HepG2 (cell line): ENCODE data around the gene TMOD2. TPM values are rescaled to one million over a fixed set of nuclear protein-coding genes. Genes with fewer than 3 reads are reported as not detected.

Experiments used
- ATAC-seq: fragments of 200-7000 bp; cut with Tn5 transposase; 3 replicates; pipeline ENCODE4 v1.9.1; 2020; ENCODE audit warnings: mild to moderate bottlenecking, moderate library complexity
- BruUV-seq: library from RNA; stranded (reverse); fragments of 400-500 nt; replicated peaks from 2 replicates; lab custom pipeline; 2021; lab: Mats Ljungman, UMichigan
- CTCF ChIA-PET: fragments of 300-600 bp; formaldehyde crosslinking; extraction: SDS; loops from one replicate; lab custom pipeline; 2021; ENCODE audit warnings: low total read pairs, inconsistent platforms, low intra/inter-chr PET ratio; lab: Yijun Ruan, JAX
- POLR2A ChIA-PET: fragments of 350-600 bp; sonication (Branson Sonifier 250); formaldehyde crosslinking; loops from one replicate; lab custom pipeline; 2020; ENCODE audit warnings: antibody characterized with exemption, inconsistent platforms; lab: Yijun Ruan, JAX
- DNase-seq: peaks from one replicate; pipeline ENCODE4 v3.0.0-alpha.2; 2015; ENCODE audit warnings: low spot score
- FAIRE-seq: peaks from 3 replicates; lab custom pipeline; 2011; peaks lifted over from hg19 to GRCh38; lab: Jason Lieb, UNC
- H2AFZ ChIP-seq: one replicate; pipeline ENCODE4 v1.6.1; 2011; ENCODE audit warnings: low read length, inconsistent platforms
- H3K27ac ChIP-seq: fragments of 300-600 bp; 3 replicates; pipeline ENCODE4 v1.8.0; 2011; ENCODE audit warnings: mixed run types, mild to moderate bottlenecking, mixed read lengths, low read length, inconsistent platforms; ENCODE audit not compliant: insufficient read depth; ENCODE audit errors: extremely low read length
- H3K27me3 ChIP-seq, 2 experiments: fragments of 200-600 bp in 1 of 2; 2 replicates in 1 of 2; 3 replicates in 1 of 2; pipeline versions ENCODE4 v1.6.0 to v1.8.0; 2011; ENCODE audit warnings: low read length in 2 of 2, mild to moderate bottlenecking in 2 of 2, moderate library complexity in 2 of 2, inconsistent platforms in 1 of 2; ENCODE audit not compliant: insufficient read depth in 2 of 2, control insufficient read depth in 1 of 2
- H3K36me3 ChIP-seq, 2 experiments: fragments of 200-600 bp in 1 of 2; replicated peaks in 1 of 2; 2 replicates in 1 of 2; 3 replicates in 1 of 2; pipeline versions ENCODE4 v1.5.1 to v1.8.0; 2011; ENCODE audit warnings: low read length in 2 of 2, inconsistent platforms in 1 of 2; ENCODE audit not compliant: insufficient read depth in 2 of 2, control insufficient read depth in 1 of 2
- H3K4me1 ChIP-seq: 2 replicates; pipeline ENCODE4 v1.5.1; 2012; ENCODE audit warnings: low read length, inconsistent platforms; ENCODE audit not compliant: insufficient read depth
- H3K4me2 ChIP-seq: 2 replicates; pipeline ENCODE4 v1.6.0; 2011; ENCODE audit warnings: low read depth, low read length, inconsistent platforms
- H3K4me3 ChIP-seq, 3 experiments: fragments of 200-600 bp in 1 of 3; sonication (generic), shearing (Covaris generic) in 1 of 3; replicated peaks in 1 of 3; 2 replicates each; pipeline ENCODE4 v1.5.1; 2011 to 2016; ENCODE audit warnings: low read length in 3 of 3, inconsistent platforms in 2 of 3, low read depth in 2 of 3, mild to moderate bottlenecking in 2 of 3, control low read depth in 1 of 3, mixed read lengths in 1 of 3; ENCODE audit not compliant: insufficient read depth in 1 of 3
- H3K79me2 ChIP-seq: one replicate; pipeline ENCODE4 v1.6.1; 2011; ENCODE audit warnings: low read length, inconsistent platforms; ENCODE audit not compliant: insufficient read depth
- H3K9ac ChIP-seq: 2 replicates; pipeline ENCODE4 v1.6.0; 2011; ENCODE audit warnings: mild to moderate bottlenecking, low read depth, low read length, inconsistent platforms; ENCODE audit not compliant: insufficient read depth
- H3K9me3 ChIP-seq: 2 replicates; pipeline ENCODE4 v1.5.1; 2012; ENCODE audit warnings: mild to moderate bottlenecking, low read length
- H4K20me1 ChIP-seq: 2 replicates; pipeline ENCODE4 v1.6.0; 2011; ENCODE audit warnings: inconsistent platforms, mild to moderate bottlenecking, low read length, moderate library complexity; ENCODE audit not compliant: insufficient read depth
- AGO2 ChIP-seq: fragments of 200-400 bp; formaldehyde crosslinking; optimal IDR thresholded peaks from 2 replicates; pipeline ENCODE3; 2017; ENCODE audit warnings: mild to moderate bottlenecking, low read depth, low read length, moderate library complexity
- PRPF4 ChIP-seq: fragments of 200-400 bp; formaldehyde crosslinking; IDR thresholded peaks from 2 replicates; pipeline ENCODE4 v1.6.1; 2016; ENCODE audit warnings: low read length, low read depth; ENCODE audit not compliant: poor library complexity, severe bottlenecking
- RARA ChIP-seq: IDR thresholded peaks from 2 replicates; pipeline ENCODE4 v1.6.1; 2016; ENCODE audit warnings: missing genetic modification reagents, missing compliant biosample characterization
- ZMYM4 ChIP-seq: sonication (generic); formaldehyde crosslinking; IDR thresholded peaks from 2 replicates; pipeline ENCODE4 v1.8.1; 2023; ENCODE audit warnings: mild to moderate bottlenecking, missing genetic modification reagents
- ZNF563 ChIP-seq: sonication (generic); formaldehyde crosslinking; IDR thresholded peaks from 2 replicates; pipeline ENCODE4 v1.8.0; 2022; ENCODE audit warnings: mild to moderate bottlenecking, moderate library complexity, missing genetic modification reagents
- ZNF766 ChIP-seq: sonication (generic); formaldehyde crosslinking; IDR thresholded peaks from 2 replicates; pipeline ENCODE4 v1.5.0; 2020; ENCODE audit warnings: missing genetic modification reagents, borderline replicate concordance
- ZNF883 ChIP-seq: sonication (generic); formaldehyde crosslinking; IDR thresholded peaks from 2 replicates; pipeline ENCODE4 v1.5.1; 2020; ENCODE audit warnings: mild to moderate bottlenecking, missing genetic modification reagents; ENCODE audit errors: not compliant biosample characterization
- WGBS: methylation state at CpG from one replicate; pipeline ENCODE4 v1.1.6; 2017; ENCODE audit warnings: low lambda C conversion rate; 5-methylcytosine and 5-hydroxymethylcytosine counted together
- in situ Hi-C: cut with HindIII; loops from 2 replicates; pipeline ENCODE4 v1.10.0; 2017; ENCODE audit warnings: low pct_unique_long_range_greater_than_20kb; ENCODE audit not compliant: extremely low pct_ligation_motif_present
- intact Hi-C: fragments of 100-400 bp; cut with micrococcal nuclease; formaldehyde crosslinking; loops from one replicate; pipeline ENCODE4 v1.10.0; 2022; ENCODE audit not compliant: unreplicated experiment
- polyA plus RNA-seq, 8 experiments: library from polyadenylated mRNA; depleted of rRNA in 3 of 8; stranded (reverse) in 7 of 8; unstranded in 1 of 8; fragments of >200 nt; fragmentation: Illumina TruSeq in 4 of 8; extraction: Trizol in 4 of 8; gene quantifications; 2 replicates each; pipeline versions ENCODE4 v1.2.1 to v1.2.3, GENCODE V29; 2011 to 2016; ENCODE audit warnings: low read depth in 4 of 8, missing spikeins in 1 of 8, mixed read lengths in 1 of 8; ENCODE audit not compliant: insufficient read depth in 1 of 8
- total RNA-seq, 5 experiments: library from RNA; depleted of rRNA; stranded (reverse); fragments of >200 nt; fragmentation: Illumina TruSeq; extraction: Trizol; gene quantifications; 2 replicates each; pipeline ENCODE4 v1.2.3, GENCODE V29; 2016; ENCODE audit warnings: low read depth in 1 of 5
- TF ChIP-seq, protein P1 (sequence below): sonication (generic); formaldehyde crosslinking; IDR thresholded peaks from 2 replicates; pipeline ENCODE4 v1.4.0; 2020; ENCODE audit warnings: missing genetic modification reagents
- TF ChIP-seq, protein P2 (sequence below): sonication (generic); IDR thresholded peaks from 2 replicates; pipeline ENCODE4 v1.6.1; 2016; ENCODE audit warnings: low read depth, borderline replicate concordance
- TF ChIP-seq, protein P3 (sequence below): sonication (generic); formaldehyde crosslinking; IDR thresholded peaks from one replicate; pipeline ENCODE4 v1.5.1; 2020; ENCODE audit warnings: mild to moderate bottlenecking, missing genetic modification reagents; ENCODE audit errors: not compliant biosample characterization

The TMOD2 gene
- total and polyA plus RNA-seq, 2 of the 13 experiments (the other 11 are each of a cell fraction or from before 2014, with no cell fraction given), result 0.01 to 0.02 TPM

DNA sequence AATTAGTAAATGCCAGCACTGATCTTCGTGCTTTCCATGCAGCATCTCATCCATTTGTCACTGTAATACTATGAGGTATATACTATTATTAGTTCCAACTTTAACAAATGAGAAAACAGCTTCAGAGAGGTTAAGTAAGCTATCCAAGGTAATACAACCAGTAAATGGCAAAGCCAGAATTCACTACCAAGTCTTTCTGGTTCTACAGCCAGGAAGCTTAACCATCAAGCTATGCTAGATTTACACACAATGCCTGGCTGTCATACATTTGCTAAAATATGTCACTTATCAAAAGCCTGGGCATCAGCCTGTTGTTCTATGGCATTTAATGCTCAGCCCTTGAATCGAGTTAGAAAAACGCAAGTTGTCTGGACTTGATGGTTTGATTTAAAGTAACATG is 32.6 kb downstream of the TMOD2 start:
- Histone ChIP-seq H3K9me3 (peaks cover 10% of the 10 kb centered on the region; the same call in 1 of the 2 replicates), H3K36me3 (no peaks in the 10 kb centered on the region), H3K4me1 (peaks cover 12% of the 10 kb centered on the region), H4K20me1 (no peaks in the 10 kb centered on the region), H3K4me2 (no peak overlapping the region), H3K27ac (no peak overlapping the region), H2AFZ (no peak overlapping the region), H3K9ac (no peak overlapping the region), H3K27me3 (no peaks in the 10 kb centered on the region; a peak in 2 of 5 replicates), H3K79me2 (no peaks in the 10 kb centered on the region), H3K4me3 (no peak overlapping the region)
- FAIRE-seq, result no peak
- BruUV-seq, result no TSS peak
- ATAC-seq, result no peak
- ChIA-PET CTCF (no interaction called here), POLR2A (no interaction called here)
- intact Hi-C loops, result loop anchor here (5.0 to 10.0 kb wide), 3 partner anchors 123 to 351 kb away; no protein-coding TSS in a partner anchor
- in situ Hi-C loops, result no loop called here
- WGBS, result 0% methylated on average over 3 of the region's 3 CpGs
- no peak for DNase-seq
- TF ChIP-seq, protein P1, sequence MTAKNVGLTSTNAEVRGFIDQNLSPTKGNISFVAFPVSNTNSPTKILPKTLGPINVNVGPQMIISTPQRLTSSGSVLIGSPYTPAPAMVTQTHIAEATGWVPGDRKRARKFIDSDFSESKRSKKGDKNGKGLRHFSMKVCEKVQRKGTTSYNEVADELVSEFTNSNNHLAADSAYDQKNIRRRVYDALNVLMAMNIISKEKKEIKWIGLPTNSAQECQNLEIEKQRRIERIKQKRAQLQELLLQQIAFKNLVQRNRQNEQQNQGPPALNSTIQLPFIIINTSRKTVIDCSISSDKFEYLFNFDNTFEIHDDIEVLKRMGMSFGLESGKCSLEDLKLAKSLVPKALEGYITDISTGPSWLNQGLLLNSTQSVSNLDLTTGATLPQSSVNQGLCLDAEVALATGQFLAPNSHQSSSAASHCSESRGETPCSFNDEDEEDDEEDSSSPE, result no peak
- TF ChIP-seq ZMYM4 (CRISPR knock-in tag), result no peak
- no peak for TF ChIP-seq ZNF883 (CRISPR knock-in tag)
- no peak for TF ChIP-seq ZNF766
- no peak for TF ChIP-seq PRPF4
- no peak for TF ChIP-seq AGO2
- TF ChIP-seq, protein P2, sequence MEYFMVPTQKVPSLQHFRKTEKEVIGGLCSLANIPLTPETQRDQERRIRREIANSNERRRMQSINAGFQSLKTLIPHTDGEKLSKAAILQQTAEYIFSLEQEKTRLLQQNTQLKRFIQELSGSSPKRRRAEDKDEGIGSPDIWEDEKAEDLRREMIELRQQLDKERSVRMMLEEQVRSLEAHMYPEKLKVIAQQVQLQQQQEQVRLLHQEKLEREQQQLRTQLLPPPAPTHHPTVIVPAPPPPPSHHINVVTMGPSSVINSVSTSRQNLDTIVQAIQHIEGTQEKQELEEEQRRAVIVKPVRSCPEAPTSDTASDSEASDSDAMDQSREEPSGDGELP, result no peak
- TF ChIP-seq, protein P3, sequence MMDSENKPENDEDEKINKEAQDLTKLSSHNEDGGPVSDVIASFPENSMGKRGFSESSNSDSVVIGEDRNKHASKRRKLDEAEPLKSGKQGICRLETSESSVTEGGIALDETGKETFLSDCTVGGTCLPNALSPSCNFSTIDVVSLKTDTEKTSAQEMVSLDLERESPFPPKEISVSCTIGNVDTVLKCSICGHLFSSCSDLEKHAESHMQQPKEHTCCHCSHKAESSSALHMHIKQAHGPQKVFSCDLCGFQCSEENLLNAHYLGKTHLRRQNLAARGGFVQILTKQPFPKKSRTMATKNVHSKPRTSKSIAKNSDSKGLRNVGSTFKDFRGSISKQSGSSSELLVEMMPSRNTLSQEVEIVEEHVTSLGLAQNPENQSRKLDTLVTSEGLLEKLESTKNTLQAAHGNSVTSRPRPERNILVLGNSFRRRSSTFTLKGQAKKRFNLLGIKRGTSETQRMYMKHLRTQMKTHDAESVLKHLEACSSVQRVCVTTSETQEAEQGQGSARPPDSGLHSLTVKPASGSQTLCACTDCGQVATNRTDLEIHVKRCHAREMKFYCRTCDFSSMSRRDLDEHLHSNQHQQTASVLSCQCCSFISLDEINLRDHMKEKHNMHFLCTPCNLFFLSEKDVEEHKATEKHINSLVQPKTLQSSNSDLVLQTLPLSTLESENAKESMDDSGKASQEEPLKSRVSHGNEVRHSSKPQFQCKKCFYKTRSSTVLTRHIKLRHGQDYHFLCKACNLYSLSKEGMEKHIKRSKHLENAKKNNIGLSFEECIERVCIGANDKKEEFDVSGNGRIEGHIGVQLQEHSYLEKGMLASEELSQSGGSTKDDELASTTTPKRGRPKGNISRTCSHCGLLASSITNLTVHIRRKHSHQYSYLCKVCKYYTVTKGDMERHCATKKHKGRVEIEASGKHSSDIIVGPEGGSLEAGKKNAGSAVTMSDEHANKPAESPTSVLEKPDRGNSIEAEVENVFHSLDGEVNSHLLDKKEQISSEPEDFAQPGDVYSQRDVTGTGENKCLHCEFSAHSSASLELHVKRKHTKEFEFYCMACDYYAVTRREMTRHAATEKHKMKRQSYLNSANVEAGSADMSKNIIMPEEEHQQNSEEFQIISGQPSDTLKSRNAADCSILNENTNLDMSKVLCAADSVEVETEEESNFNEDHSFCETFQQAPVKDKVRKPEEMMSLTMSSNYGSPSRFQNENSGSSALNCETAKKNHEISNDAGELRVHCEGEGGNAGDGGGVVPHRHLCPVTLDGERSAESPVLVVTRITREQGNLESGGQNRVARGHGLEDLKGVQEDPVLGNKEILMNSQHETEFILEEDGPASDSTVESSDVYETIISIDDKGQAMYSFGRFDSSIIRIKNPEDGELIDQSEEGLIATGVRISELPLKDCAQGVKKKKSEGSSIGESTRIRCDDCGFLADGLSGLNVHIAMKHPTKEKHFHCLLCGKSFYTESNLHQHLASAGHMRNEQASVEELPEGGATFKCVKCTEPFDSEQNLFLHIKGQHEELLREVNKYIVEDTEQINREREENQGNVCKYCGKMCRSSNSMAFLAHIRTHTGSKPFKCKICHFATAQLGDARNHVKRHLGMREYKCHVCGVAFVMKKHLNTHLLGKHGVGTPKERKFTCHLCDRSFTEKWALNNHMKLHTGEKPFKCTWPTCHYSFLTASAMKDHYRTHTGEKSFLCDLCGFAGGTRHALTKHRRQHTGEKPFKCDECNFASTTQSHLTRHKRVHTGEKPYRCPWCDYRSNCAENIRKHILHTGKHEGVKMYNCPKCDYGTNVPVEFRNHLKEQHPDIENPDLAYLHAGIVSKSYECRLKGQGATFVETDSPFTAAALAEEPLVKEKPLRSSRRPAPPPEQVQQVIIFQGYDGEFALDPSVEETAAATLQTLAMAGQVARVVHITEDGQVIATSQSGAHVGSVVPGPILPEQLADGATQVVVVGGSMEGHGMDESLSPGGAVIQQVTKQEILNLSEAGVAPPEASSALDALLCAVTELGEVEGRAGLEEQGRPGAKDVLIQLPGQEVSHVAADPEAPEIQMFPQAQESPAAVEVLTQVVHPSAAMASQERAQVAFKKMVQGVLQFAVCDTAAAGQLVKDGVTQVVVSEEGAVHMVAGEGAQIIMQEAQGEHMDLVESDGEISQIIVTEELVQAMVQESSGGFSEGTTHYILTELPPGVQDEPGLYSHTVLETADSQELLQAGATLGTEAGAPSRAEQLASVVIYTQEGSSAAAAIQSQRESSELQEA (CRISPR knock-in tag), result no peak
- no peak for TF ChIP-seq RARA (CRISPR knock-in tag)
- TF ChIP-seq ZNF563 (CRISPR knock-in tag), result no peak
